ENCODE results near the gene HSPB6. TPM values are rescaled to one million over a fixed set of nuclear protein-coding genes. Genes with fewer than 3 reads are reported as not detected.

The HSPB6 gene
- total and polyA plus RNA-seq, 2 of the 8 experiments (the other 6 are each of a cell fraction or from before 2014, with no cell fraction given): 0.91 TPM; not detected in 1

DNA sequence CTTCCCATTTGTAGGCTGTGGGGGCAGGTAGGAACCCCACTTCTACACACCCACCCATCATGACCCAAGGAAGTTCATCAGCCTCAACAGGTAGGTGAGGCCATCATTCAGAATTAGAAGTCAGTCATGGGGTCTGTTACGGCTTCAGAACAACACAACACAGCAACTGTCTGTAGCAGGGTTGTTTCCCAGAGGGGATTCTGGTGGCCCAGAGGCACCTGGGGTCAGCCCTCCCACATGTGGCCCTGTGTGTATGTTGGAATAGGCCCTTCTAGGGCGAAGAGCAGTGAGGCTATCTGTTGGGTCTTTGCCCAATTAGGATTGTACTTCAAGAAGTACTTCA lies 18.0 kb downstream of the HSPB6 start:
- H2BK120ac ChIP-seq (replicated peaks; ENCODE audit: low read depth, low read length): no peak overlapping the region
- no peak overlapping the region for H3K18ac ChIP-seq (ENCODE audit: extremely low read depth, low read length)
- no peak overlapping the region for H2BK15ac ChIP-seq (ENCODE audit: low read length)
- H2BK20ac ChIP-seq (ENCODE audit: low read length): no peak overlapping the region
- CTCF ChIA-PET (ENCODE audit: partially characterized antibody): interaction anchor here (1.4 to 8.9 kb wide), 2 partner anchors 15 to 44 kb away, joined by 5 to 80 read pairs; no protein-coding TSS in a partner anchor
- H3K4me3 ChIP-seq (ENCODE audit: extremely low read depth in 1 of 4, insufficient read depth in 2 of 4, low read depth in 3 of 4, low read length in 4 of 4): no peak overlapping the region
- DNase-seq (ENCODE audit: low read depth in 1 of 2, low spot score in 2 of 2): no peak
- H3K79me2 ChIP-seq (ENCODE audit: control insufficient read depth in 1 of 2, insufficient read depth in 2 of 2, low read length in 2 of 2): no peaks in the 10 kb centered on the region
- peaks cover 0 to 3% (median 0%) of the 10 kb centered on the region in 4 experiments; a peak in 2 of 7 replicates for H3K4me1 ChIP-seq (replicated peaks in 1 of 4; ENCODE audit: control insufficient read depth in 3 of 4, insufficient read depth in 4 of 4, low read length in 3 of 4)
- no peak overlapping the region for H3K9ac ChIP-seq (replicated peaks in 1 of 4; ENCODE audit: extremely low read depth in 1 of 4, low read depth in 3 of 4, low read length in 3 of 4)
- no peak overlapping the region for H2BK12ac ChIP-seq (ENCODE audit: low read depth, low read length)
- no peaks in the 10 kb centered on the region for H3K27me3 ChIP-seq (replicated peaks in 1 of 4; ENCODE audit: control insufficient read depth in 3 of 4, extremely low read depth in 1 of 4, insufficient read depth in 3 of 4, low read length in 3 of 4)
- H3K27ac ChIP-seq (ENCODE audit: low read depth, low read length): no peak overlapping the region
- H3K36me3 ChIP-seq (ENCODE audit: control insufficient read depth in 2 of 4, insufficient read depth in 4 of 4, low read length in 3 of 4): peaks cover 11 to 32% (median 18%) of the 10 kb centered on the region in 4 experiments; a peak in 6 of 8 replicates
- no peak overlapping the region for H3K4ac ChIP-seq (replicated peaks; ENCODE audit: insufficient read length, low read depth, low read length)
- H3K23me2 ChIP-seq (ENCODE audit: low read depth, low read length): peaks cover 10% of the 10 kb centered on the region; the same call in 1 of the 2 replicates
- H3K4me2 ChIP-seq (ENCODE audit: insufficient read depth in 1 of 2, low read depth in 2 of 2, low read length in 2 of 2): no peak overlapping the region; a peak in 1 of 4 replicates
- no peak overlapping the region for H3K14ac ChIP-seq (ENCODE audit: insufficient read length)
- no peak overlapping the region for H2AFZ ChIP-seq (ENCODE audit: low read length)
- H4K8ac ChIP-seq (ENCODE audit: extremely low read depth, insufficient read depth, low read length): no peak overlapping the region
- H4K91ac ChIP-seq (replicated peaks; ENCODE audit: insufficient read length, low read length): no peak overlapping the region
- H3K79me1 ChIP-seq (ENCODE audit: low read depth, low read length): no peaks in the 10 kb centered on the region; the same call in 1 of the 2 replicates
- no peaks in the 10 kb centered on the region for H3K9me3 ChIP-seq (ENCODE audit: insufficient read depth in 2 of 2, low read depth in 1 of 2, low read length in 1 of 2)
- H4K20me1 ChIP-seq (replicated peaks in 1 of 2; ENCODE audit: control insufficient read depth in 1 of 2, insufficient read depth in 2 of 2, low read length in 2 of 2): peaks cover 0 to 14% of the 10 kb centered on the region in 2 experiments
- no peak overlapping the region for H4K5ac ChIP-seq (ENCODE audit: insufficient read length, low read depth, low read length)
- no peak overlapping the region for H2AK5ac ChIP-seq (ENCODE audit: low read depth, low read length)
- H3K56ac ChIP-seq (replicated peaks; ENCODE audit: insufficient read length, low read depth, low read length): no peak overlapping the region
- H2BK5ac ChIP-seq (ENCODE audit: low read depth, low read length): no peak overlapping the region
- POLR2A ChIA-PET (ENCODE audit: partially characterized antibody): interaction anchor here (1.9 to 7.6 kb wide), 9 partner anchors 8 to 131 kb away, joined by 5 to 54 read pairs (median 12); partner anchors contain the start of genes HSPB6 and LIN37
- FAIRE-seq: no peak
- no peak overlapping the region for H3K23ac ChIP-seq (ENCODE audit: insufficient read length)
- 92% methylated on average over 2 of the region's 2 CpGs; no CpG with 5 or more reads in 1 of the 2 experiments for WGBS, 2 experiments (ENCODE audit: extremely low coverage in 1 of 2, insufficient coverage in 1 of 2, insufficient read length in 1 of 2, insufficient replicate concordance in 2 of 2, low coverage in 1 of 2, low lambda C conversion rate in 2 of 2, missing lambda C conversion rate in 1 of 2)
- TF ChIP-seq RAD21 (IDR thresholded peaks at IDR 0.05 in 1 of 2, conservative IDR thresholded peaks at IDR 0.05 in 1 of 2; ENCODE audit: low read depth in 2 of 2, low read length in 2 of 2): no peak
- TF ChIP-seq, protein P1, sequence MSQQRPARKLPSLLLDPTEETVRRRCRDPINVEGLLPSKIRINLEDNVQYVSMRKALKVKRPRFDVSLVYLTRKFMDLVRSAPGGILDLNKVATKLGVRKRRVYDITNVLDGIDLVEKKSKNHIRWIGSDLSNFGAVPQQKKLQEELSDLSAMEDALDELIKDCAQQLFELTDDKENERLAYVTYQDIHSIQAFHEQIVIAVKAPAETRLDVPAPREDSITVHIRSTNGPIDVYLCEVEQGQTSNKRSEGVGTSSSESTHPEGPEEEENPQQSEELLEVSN (IDR thresholded peaks at IDR 0.05): no peak
- no peak for TF ChIP-seq TCF12 (IDR thresholded peaks at IDR 0.05; ENCODE audit: low read depth, low read length)
- no peak for TF ChIP-seq EZH2 (IDR thresholded peaks at IDR 0.05; ENCODE audit: low read depth, low read length, severe bottlenecking)
- no peak for TF ChIP-seq RBBP5 (IDR thresholded peaks at IDR 0.05; ENCODE audit: borderline replicate concordance, low read depth, low read length)
- TF ChIP-seq EP300 (IDR thresholded peaks at IDR 0.05; ENCODE audit: borderline replicate concordance in 1 of 2, low read depth in 2 of 2, low read length in 2 of 2): no peak
- no peak for TF ChIP-seq SP4 (IDR thresholded peaks at IDR 0.05; ENCODE audit: low read length)
- no peak for TF ChIP-seq RFX5 (IDR thresholded peaks at IDR 0.05; ENCODE audit: borderline replicate concordance, low read depth, low read length)
- no peak for TF ChIP-seq CBX5 (IDR thresholded peaks at IDR 0.05; ENCODE audit: low read depth, low read length)
- no peak for TF ChIP-seq BCL11A (IDR thresholded peaks at IDR 0.05; ENCODE audit: low read depth in 2 of 2, low read length in 2 of 2)
- TF ChIP-seq HDAC6 (IDR thresholded peaks at IDR 0.05; ENCODE audit: low read depth, low read length): no peak
- no peak for TF ChIP-seq SP1 (IDR thresholded peaks at IDR 0.05; ENCODE audit: low read depth, low read length)
- no peak for TF ChIP-seq TEAD4 (IDR thresholded peaks at IDR 0.05; ENCODE audit: low read depth, low read length)

Measured in H1 (cell line).